HG02981 (cell line): ENCODE results near the gene FOXJ2.
"Not testable (repeated sequence)": the region's sequence is repeated elsewhere in the genome, so short reads cannot be mapped to it uniquely, and the experiment has no call there.

ENCODE experiments used
- ATAC-seq: cut with Tn5 transposase; IDR thresholded peaks from one replicate; pipeline ENCODE4 v1.9.1; 2021; ENCODE audit warnings: mild to moderate bottlenecking, moderate library complexity; ENCODE audit not compliant: unreplicated experiment

Gene FOXJ2

DNA sequence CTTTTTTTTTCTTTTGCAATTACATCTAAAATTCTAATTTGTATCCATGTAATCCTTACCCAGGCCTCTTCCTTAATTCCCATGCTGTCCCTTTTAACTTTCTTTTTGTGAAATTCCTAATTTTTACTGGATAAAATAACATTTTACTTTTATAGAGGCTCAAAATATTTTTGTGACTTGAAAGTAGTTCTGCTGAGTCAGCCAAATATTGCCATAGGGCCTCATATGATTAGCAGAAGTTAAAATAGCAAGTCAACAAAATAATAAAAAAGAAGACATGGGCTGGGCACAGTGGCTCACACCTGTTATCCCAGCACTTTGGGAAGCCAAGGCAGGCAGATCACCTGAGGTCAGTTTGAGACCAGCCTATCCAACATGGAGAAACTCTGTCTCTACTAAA lies 31.6 kb downstream of the FOXJ2 start:
- no peak for ATAC-seq

DNA sequence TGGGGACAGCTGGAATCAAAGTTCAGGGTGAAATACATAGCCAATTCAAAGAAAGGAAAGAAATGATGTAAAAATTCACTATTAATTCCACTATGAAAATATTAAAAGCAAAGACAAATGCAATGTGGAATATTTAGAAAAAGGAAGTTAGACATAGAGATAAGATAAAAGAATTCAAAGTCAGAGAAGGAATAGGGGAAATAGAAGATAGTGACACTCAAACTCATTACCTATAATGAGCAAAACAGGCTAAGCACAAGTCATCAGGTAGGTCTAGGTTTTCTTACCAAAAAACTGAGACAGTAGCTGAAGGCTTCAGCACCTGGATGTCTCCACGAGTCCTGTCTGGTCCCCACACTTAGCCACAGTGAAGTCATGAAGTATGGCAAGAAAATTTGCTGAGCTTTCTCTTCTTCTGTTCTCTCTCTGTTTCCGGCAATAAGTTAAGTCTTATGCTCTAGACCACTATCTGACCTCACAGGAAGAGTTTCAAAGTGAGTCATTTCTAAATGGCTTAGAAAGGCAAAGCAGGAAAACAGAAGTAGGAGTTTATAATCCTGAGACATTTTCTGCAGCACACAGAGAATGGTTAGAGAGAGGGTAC lies 33.6 kb downstream of the FOXJ2 start, which contains the start of gene C3AR1:
C3AR1 (minus strand) TSS at position 369 of the 604 bp plus-strand sequence. CDS start 6,174 bp downstream, outside the sequence.
- ATAC-seq: peak; percentile 70

DNA sequence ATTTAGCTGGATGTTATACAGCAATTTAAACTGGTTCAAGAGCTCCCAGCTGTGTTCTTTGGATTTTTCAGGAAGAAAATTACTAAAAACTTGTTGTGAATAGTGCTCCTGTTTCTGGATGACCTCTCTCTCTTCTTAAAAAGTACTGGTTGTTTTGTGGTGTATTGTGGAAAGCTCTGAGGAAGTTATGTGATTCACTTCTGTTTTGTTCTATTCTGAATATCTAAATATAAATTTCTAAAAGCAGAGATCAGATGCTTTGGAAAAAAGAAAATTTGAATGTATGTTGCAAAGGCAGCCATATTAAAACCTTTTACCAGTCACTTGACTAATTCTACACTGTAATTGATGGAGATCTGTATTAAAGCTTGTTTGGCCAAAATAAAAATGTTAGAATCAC lies 37.1 kb downstream of the FOXJ2 start:
- no peak for ATAC-seq

DNA sequence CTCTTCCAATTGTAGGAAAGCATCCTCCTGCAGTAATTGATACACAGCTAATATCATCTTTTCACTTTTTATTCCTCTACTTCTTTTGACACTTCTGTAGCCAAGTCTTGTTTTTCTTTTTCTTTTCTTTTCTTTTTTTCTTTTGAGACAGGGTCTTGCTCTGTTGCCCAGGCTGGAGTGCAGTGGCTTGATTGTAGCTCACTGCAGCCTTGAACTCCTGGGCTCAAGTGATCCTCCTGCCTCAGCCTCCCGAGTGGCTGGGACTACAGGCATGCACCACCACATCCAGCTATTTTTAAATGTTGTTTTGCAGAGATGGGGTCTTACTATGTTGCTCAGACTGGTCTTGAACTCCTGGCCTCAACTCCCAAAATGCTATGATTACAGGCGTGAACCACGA lies 39.3 kb downstream of the FOXJ2 start:
- ATAC-seq: not testable (repeated sequence)

DNA sequence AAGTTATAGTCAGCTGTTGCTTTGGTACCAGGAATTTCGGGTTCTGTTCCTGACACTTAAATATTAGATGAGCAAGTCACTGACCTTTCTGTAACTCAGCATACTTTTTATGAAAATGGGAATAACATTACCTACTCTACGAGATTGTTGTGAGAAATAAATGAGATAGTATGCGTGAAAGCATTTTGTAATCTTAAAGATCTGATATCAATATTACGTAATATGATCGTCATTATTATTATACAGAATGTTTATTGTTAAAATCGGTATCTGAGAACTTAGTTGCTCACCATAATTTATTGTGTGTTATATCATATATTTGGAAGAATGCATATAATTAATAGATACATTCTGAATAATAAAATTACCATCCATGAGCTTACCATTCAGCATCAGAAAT lies 43.4 kb downstream of the FOXJ2 start:
- ATAC-seq: no peak

DNA sequence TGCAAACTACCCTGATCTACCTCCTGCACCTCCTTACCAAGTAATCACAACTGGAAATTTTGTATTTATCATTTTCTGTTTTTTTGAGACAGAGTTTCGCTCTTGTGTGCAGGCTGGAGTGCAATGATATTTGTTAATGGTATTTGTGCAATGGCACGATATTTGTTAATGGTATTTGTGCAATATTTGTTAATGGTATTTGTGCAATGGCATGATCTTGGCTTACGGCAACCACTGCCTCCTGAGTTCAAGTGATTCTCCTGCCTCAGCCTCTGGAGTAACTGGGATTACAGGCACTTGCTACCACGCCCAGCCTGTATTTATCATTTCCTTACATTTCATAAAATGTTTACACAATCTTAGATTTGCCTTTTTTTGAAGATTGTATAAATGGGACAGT lies 43.9 kb downstream of the FOXJ2 start:
- ATAC-seq: no peak

DNA sequence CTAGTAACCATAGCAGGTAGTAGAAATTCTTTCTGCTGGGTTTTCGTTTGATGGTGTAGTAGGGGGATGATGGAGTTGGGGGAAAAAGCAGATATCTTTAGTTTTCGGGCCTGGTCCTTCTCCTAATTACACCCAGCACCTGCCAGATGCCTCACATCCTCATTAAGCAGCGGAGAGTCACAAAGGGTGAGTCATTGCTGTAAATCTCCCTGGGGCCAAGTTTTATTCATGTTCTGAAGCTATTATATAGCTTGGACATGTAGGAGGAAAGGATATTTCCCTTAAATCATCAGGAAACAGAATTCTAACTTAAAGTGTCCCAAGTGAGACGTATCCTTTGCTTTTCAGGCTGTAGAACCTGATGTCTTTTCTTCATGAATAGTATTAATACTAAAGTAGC lies 44.7 kb downstream of the FOXJ2 start:
- no peak for ATAC-seq

DNA sequence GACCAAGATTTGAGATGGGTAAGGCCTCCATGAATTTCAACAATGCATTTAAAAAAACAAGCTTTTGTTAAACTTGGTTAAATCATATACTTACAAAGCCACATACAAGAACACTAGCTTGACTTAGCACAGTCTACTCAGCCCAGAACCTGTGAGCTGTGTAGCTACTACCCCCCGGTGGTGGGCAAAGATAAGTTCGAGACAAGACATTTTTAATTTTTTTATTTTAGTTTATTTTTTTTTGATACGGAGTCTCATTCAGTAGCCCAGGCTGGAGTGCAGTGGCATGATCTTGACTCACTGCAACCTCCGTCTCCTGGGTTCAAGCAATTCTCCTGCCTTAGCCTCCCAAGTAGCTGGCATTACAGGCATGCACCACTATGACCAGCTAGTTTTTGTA lies 45.9 kb downstream of the FOXJ2 start:
- no peak for ATAC-seq

DNA sequence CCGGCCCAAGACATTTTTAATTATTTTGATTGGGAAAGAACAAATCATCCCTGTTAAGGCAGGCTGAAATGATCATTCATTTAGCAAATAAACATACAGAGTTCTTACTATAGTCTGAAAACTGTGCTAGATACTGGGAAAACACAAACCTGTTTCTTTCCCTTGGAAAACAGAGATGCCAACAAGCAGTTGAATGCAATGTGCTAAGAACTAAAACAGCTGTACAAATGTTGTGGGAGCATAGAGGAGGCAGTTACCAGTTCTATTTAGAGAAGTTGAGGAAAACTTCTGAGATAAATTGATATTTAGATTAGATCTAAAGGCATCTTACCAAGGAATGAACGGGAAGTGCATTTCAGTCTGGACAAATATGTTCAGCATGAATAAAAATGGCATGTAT lies 46.4 kb downstream of the FOXJ2 start:
- ATAC-seq: no peak

DNA sequence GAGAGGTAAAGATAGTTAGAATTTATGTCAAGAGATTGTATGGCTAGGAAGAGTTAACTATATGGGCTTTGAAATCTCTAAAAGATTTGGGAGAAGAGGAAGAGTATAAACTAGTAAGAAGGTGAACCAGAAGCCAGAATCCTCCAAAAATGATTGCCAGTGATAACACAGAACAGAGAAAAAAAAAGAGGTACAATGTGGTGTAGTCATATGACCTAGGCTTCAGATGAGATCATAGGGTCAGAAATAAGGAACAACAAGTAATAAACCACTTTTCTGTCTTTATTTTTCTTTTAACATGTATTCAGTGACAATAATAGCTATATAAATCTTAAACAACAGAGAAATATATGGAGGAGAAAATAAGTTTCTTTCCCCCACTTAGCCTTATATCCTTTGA lies 47.6 kb downstream of the FOXJ2 start:
- no peak for ATAC-seq

DNA sequence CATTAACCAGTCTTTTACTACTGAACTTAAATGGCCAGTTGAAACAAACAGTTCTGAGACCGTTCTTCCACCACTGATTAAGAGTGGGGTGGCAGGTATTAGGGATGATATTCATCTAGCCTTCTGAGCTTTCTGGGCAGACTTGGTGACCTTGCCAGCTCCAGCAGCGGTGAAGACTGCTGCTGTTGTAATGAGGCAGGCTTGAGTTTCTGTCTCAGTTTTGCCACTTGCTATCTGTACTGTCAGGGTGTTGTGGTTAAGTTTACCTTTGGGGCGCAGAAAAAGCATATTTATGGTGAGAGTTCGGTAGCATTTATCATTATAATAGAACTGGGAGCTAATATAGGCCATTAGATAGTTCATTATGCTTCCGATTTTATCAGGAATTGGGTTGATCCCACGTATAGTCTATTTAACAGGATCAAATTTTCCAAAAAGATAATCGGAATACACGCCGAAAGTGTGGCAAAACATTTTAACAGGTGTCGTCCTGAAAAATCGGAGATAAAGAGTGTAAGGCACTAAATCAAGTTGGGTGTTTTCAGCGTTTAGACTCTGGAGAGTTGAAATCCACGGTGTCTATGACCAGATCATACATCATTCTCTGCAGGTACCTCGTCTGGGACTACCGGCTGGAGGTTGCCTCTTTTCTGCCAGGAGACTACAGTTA lies 48.9 kb downstream of the FOXJ2 start:
- no peak for ATAC-seq

DNA sequence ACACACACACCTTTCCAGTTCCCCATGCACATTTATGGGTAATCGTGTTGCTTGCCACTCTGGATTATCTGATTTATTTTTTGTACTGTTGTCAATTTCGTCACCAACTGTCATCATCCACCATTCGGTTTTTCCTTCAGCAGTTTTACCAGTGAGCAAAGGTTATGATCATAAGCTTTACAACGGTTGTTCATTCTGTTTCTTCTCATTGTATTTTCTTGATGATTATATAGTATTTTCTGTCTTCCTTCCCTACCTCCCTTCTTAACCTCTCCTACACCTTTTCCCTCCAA lies 50.2 kb downstream of the FOXJ2 start:
- no peak for ATAC-seq

DNA sequence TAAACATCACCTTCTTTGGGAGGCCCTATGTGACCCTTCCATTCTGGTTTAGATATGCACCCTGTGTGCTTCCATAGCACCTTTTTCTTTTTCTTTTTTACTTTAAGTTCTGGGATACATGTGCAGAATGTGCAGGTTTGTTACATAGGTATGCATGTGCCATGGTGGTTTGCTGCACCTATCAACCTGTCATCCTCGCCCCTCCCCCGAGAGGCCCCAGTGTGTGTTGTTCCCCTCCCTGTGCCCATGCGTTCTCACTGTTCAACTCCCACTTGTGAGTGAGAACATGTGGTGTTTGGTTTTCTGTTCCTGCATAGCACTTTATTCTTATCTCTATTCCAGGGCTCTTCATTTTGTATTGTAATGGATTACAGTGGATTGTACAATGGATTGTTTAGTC lies 51.8 kb downstream of the FOXJ2 start:
- ATAC-seq: not testable (repeated sequence)

DNA sequence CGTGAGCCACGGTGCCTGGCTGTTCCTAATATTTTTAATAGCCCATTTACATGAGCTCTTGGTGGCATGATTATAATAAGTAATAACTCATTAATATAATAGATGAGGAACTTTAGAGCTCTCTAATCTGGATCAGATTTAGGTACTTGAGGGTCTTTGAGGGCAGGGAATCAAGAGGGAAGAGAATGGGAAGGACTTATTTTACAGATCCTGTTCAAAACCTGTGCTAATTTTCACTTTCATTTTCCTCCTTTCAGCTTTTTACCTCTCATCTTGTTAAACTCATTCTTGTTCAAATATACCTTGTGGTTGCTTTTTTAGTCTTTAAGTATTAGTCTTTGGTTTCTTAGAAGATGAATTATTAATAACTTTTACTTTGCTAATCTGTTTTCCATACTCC lies 55.1 kb downstream of the FOXJ2 start:
- ATAC-seq: no peak

DNA sequence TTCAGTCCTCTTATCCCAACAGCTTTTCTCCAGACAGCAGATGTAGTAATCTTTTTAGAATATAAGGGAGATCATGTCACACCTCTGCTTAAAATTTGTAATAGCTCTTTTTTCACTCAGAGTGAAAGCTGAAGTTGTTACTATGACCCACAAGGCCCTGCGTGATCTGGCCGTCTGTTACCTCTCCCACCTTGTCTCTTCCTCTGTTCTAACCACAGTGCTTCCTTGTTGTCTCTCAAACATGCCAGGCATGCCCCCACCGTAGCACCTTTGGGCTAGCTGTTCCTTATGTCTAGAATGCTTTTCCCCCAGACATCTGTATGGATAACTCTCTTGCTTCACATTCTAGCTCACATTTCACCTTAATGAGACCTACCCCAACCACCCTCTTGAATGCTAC lies 56.1 kb downstream of the FOXJ2 start:
- ATAC-seq: peak; percentile 64

DNA sequence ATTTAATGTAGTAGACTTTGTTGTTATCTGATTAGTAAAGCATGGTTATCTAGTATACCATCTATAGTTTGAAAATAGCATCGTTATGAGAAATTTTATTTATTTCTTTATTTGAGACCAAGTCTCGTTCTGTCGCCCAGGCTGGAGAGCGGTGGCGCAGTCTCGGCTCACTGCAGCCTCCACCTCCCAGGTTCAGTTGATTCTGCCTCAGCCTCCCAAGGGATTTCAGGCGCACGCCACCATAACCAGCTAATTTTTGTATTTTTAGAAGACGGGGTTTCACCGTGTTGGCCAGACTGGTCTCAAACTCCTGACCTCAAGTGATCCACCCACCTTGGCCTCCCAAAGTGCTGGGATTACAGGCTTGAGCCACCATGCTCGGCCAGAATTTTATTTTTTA lies 56.8 kb downstream of the FOXJ2 start:
- ATAC-seq: not testable (repeated sequence)

DNA sequence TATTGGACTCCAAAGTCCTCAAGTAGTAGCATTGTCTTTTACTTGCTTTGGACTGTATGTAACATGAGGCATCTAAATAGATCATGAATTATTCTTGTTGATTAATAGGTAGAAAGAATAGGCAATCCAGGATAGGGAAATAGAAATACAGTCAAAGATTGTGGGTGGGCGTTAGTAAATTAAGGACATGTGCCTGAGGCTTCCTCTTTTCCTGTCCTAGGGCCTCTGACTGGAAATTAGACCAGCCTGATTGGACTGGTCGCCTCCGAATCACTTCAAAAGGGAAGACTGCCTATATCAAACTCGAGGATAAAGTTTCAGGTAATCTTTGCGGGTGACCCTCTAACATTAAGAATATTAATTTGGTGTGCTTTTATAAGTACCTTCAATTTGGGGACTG lies 57.2 kb downstream of the FOXJ2 start:
- no peak for ATAC-seq

DNA sequence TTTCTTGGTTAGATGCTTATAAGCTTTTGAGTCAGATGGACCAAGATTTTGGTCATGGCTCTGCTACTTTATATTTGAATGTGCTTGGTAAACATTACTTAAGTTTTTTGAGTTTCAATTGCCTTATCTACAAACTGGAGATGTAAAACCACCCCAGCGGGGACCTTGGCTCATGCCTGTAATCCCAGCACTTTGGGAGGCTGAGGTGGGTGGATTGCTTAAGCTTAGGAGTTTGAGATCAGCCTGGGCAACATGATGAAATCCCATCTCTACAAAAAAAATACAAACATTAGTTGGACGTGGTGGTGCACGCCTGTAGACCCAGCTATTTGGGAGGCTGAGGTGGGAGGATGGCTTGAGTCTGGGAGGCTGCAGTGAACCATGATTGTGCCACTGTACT lies 60.8 kb downstream of the FOXJ2 start:
- no peak for ATAC-seq

DNA sequence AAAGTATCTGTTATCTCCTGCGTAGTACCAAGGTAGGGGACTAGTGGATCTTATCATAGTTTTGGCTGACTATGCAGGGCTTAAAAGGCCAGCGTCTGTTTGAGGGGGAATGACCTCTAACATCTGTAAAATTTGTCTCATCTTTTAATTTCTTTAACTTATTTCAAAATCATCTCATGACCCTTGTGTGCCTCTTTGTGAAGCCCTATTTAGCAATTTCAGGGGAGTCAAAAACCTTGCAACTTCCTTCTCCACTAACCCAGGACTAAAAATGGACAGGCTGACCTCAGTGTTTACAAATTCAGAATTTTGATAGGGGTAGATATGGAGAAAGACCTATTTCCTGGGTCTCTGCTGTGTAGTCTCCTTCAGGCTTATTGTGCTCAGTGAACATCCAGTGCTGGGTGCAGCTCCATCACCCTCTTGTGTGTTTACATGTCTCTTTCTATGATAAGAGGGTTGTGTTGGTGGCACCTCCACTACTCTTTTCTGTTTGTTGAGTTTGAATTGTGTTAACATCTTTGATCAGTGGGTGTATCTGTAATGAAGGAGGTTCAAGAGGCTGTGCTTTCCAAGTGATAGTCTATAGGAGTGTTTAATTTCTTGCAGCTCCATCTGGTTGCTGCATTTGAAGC lies 63.9 kb downstream of the FOXJ2 start:
- ATAC-seq: no peak

DNA sequence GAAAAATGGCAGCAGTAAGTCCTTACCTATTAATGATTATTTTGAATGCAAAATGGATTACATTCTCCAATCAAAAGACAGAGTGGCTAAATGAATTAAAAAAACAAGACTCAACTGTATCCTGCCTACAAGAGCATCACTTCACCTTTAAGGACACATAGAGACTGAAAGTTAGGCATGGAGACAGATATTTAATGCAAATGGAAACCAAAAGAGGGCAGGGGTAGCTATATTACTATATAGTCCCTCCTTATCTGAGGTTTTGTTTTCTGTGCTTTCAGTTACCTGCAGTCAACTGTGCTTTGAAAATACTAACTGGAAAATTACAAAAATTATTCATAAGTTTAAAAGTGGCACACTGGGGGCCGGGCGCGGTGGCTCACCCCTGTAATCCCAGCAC lies 66.7 kb downstream of the FOXJ2 start:
- no peak for ATAC-seq
